ENCODE results near the gene HCK. TPM values are rescaled to one million over a fixed set of nuclear protein-coding genes. Genes with fewer than 3 reads are reported as not detected.

Gene HCK
- total and polyA plus RNA-seq, 9 of the 15 experiments (the other 6 are each of a cell fraction or from before 2014, with no cell fraction given), result 0.09 to 0.51 (median 0.27) TPM; not detected in 6

DNA sequence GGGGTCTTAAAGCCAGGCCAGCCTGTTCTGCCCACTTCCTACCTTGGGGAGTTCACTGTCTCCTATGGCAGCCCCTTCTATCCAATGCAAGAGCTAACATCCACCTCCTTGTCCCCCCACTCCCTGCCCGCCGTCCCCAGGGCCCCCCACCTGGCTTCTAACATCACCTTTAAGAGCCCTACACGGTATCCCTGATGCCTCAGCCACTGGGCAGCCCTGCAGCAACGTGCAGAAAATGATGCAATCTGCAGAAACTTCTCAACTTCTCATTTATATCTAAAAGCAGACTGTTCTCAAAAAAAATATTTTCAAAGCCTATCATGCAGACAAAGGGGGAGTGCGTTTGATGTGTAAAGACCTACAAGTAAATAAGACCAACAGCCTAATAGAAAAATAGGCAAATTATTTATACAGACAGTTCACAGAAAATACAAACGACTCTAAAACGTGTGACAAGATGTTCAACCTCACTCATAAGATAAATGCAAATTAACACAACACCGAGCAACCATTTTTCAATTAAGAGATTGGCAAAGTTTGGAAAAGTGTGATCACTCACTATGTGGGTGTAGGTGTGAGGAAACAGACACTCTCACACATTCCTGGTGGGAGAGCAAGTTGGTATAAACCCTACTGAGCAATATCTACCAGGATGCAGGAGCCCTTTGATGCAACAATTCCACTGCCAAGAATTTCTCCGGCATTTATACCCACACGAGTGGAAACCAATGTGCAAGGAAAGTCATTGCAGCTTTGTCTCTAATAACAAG, 15.1 kb upstream of the HCK start (continued):
- 0 out of 2 replicates have a peak, but pooled peaks have one; percentile 2 for TF ChIP-seq ZNF41 (CRISPR knock-in tag; conservative IDR thresholded peaks at IDR 0.05)
- no peak for TF ChIP-seq ATF1 (CRISPR knock-in tag; IDR thresholded peaks at IDR 0.05)
- no peak for TF ChIP-seq ATF1 (tag; IDR thresholded peaks at IDR 0.05)
- TF ChIP-seq, protein P1, sequence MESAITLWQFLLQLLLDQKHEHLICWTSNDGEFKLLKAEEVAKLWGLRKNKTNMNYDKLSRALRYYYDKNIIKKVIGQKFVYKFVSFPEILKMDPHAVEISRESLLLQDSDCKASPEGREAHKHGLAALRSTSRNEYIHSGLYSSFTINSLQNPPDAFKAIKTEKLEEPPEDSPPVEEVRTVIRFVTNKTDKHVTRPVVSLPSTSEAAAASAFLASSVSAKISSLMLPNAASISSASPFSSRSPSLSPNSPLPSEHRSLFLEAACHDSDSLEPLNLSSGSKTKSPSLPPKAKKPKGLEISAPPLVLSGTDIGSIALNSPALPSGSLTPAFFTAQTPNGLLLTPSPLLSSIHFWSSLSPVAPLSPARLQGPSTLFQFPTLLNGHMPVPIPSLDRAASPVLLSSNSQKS (CRISPR knock-in tag; IDR thresholded peaks at IDR 0.05), result no peak
- TF ChIP-seq PML (IDR thresholded peaks at IDR 0.05; ENCODE audit: low read length), result no peak
- TF ChIP-seq RBM39 (optimal IDR thresholded peaks at IDR 0.05; ENCODE audit: low read depth, low read length), result no peak
- 0 out of 2 replicates have a peak, but pooled peaks have one; percentile 10 for TF ChIP-seq ARID1B (IDR thresholded peaks at IDR 0.05)
- TF ChIP-seq EP400 (IDR thresholded peaks at IDR 0.05), result peak; percentile 72
- TF ChIP-seq FOSL1 (tag; conservative IDR thresholded peaks at IDR 0.05), result peak; percentile 5; the same call in 1 of the 2 replicates
- TF ChIP-seq SNRNP70 (optimal IDR thresholded peaks at IDR 0.05; ENCODE audit: low read depth, low read length), result no peak
- TF ChIP-seq, protein P2, sequence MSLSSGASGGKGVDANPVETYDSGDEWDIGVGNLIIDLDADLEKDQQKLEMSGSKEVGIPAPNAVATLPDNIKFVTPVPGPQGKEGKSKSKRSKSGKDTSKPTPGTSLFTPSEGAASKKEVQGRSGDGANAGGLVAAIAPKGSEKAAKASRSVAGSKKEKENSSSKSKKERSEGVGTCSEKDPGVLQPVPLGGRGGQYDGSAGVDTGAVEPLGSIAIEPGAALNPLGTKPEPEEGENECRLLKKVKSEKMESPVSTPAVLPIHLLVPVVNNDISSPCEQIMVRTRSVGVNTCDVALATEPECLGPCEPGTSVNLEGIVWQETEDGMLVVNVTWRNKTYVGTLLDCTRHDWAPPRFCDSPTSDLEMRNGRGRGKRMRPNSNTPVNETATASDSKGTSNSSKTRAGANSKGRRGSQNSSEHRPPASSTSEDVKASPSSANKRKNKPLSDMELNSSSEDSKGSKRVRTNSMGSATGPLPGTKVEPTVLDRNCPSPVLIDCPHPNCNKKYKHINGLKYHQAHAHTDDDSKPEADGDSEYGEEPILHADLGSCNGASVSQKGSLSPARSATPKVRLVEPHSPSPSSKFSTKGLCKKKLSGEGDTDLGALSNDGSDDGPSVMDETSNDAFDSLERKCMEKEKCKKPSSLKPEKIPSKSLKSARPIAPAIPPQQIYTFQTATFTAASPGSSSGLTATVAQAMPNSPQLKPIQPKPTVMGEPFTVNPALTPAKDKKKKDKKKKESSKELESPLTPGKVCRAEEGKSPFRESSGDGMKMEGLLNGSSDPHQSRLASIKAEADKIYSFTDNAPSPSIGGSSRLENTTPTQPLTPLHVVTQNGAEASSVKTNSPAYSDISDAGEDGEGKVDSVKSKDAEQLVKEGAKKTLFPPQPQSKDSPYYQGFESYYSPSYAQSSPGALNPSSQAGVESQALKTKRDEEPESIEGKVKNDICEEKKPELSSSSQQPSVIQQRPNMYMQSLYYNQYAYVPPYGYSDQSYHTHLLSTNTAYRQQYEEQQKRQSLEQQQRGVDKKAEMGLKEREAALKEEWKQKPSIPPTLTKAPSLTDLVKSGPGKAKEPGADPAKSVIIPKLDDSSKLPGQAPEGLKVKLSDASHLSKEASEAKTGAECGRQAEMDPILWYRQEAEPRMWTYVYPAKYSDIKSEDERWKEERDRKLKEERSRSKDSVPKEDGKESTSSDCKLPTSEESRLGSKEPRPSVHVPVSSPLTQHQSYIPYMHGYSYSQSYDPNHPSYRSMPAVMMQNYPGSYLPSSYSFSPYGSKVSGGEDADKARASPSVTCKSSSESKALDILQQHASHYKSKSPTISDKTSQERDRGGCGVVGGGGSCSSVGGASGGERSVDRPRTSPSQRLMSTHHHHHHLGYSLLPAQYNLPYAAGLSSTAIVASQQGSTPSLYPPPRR (CRISPR knock-in tag; IDR thresholded peaks at IDR 0.05; ENCODE audit: borderline replicate concordance), result no peak
- TF ChIP-seq MYC (IDR thresholded peaks at IDR 0.05; ENCODE audit: low read depth, low read length), result peak; percentile 97
- TF ChIP-seq MYC (CRISPR knock-in tag; IDR thresholded peaks at IDR 0.05; ENCODE audit: borderline replicate concordance, low read depth), result peak; percentile 11; the same call in 1 of the 2 replicates
- TF ChIP-seq, protein P3, sequence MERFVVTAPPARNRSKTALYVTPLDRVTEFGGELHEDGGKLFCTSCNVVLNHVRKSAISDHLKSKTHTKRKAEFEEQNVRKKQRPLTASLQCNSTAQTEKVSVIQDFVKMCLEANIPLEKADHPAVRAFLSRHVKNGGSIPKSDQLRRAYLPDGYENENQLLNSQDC (CRISPR knock-in tag; IDR thresholded peaks at IDR 0.05), result no peak
- TF ChIP-seq HEY1 (CRISPR knock-in tag; IDR thresholded peaks at IDR 0.05; ENCODE audit: borderline replicate concordance), result no peak
- TF ChIP-seq RNF2 (IDR thresholded peaks at IDR 0.05), result peak; percentile 52; the same call in 1 of the 2 replicates
- TF ChIP-seq SREBF2 (CRISPR knock-in tag; IDR thresholded peaks at IDR 0.05), result no peak
- TF ChIP-seq GTF2A2 (tag; IDR thresholded peaks at IDR 0.05), result no peak
- TF ChIP-seq, protein P4, sequence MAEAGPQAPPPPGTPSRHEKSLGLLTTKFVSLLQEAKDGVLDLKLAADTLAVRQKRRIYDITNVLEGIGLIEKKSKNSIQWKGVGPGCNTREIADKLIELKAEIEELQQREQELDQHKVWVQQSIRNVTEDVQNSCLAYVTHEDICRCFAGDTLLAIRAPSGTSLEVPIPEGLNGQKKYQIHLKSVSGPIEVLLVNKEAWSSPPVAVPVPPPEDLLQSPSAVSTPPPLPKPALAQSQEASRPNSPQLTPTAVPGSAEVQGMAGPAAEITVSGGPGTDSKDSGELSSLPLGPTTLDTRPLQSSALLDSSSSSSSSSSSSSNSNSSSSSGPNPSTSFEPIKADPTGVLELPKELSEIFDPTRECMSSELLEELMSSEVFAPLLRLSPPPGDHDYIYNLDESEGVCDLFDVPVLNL (CRISPR knock-in tag; IDR thresholded peaks at IDR 0.05; ENCODE audit: low read depth), result no peak
- TF ChIP-seq, protein P5, sequence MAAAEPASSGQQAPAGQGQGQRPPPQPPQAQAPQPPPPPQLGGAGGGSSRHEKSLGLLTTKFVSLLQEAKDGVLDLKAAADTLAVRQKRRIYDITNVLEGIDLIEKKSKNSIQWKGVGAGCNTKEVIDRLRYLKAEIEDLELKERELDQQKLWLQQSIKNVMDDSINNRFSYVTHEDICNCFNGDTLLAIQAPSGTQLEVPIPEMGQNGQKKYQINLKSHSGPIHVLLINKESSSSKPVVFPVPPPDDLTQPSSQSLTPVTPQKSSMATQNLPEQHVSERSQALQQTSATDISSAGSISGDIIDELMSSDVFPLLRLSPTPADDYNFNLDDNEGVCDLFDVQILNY (CRISPR knock-in tag; IDR thresholded peaks at IDR 0.05), result no peak
- TF ChIP-seq ATF7 (IDR thresholded peaks at IDR 0.05), result peak; percentile 80

Data from K562 (cell line).